NCI-H82 treated with DMSO at 0.1 percent for 48 hours (cell line): ENCODE measurements around the gene MICAL3.

Source experiments
- DNase-seq: peaks from one replicate; lab custom pipeline; 2025; ENCODE audit not compliant: unreplicated experiment; lab: John Stamatoyannopoulos, UW

MICAL3 gene

DNA sequence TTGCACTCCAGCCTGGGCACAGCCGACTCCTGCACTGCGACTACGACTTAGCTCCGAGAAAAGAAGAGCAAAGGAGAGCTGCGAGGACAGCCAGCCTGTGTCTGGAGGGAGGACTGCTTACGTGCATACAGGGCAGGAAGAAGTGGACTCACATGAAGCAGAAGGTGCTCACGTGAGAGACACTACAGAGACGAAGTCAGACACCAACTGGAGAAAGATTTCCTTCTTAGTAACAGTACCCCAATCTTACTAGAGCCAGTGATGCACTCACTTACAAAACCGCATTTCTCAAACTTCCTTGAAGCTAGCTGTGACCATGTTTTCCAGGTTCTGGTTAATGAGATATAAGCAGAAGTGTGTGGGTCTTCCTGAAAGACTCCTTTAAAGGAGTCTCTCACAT lies 67.7 kb downstream of the MICAL3 start:
- DNase-seq: no peak

DNA sequence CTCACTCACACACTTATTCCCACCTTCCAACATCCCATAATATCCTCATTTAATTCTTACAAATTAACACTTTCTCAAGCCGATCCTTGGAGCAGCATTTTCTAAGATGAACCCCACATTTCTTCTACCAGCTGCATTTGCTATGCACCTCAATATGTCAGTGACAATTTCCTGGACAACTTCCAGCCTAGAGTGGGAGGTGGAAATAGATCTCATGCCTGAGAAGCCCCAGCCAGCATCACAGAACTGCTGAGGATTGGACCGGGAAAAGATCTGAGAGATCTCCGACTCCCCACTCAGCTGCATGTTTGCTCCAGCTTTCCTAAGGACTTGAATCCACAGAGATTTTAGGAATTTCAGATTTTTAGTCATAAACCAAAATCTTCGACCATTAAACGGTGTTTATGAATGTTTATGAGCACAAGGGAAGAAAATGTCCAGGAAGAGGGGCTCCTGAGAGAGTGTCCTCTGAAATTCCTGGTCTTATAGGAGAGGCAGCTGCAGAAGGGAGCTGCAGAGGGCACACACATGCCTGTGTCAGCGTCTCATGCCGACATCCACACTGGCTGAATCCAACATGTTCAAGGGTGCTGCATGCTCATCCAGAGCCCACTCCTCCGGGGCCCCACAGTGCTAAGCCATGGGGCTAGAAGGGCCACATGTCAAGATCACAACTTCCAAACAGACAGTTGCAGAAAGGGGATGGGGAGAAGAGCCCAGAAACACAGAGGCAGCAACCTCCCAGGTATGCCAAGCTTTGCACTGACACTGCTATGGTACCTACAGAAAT lies 68.6 kb downstream of the MICAL3 start:
- no peak for DNase-seq

DNA sequence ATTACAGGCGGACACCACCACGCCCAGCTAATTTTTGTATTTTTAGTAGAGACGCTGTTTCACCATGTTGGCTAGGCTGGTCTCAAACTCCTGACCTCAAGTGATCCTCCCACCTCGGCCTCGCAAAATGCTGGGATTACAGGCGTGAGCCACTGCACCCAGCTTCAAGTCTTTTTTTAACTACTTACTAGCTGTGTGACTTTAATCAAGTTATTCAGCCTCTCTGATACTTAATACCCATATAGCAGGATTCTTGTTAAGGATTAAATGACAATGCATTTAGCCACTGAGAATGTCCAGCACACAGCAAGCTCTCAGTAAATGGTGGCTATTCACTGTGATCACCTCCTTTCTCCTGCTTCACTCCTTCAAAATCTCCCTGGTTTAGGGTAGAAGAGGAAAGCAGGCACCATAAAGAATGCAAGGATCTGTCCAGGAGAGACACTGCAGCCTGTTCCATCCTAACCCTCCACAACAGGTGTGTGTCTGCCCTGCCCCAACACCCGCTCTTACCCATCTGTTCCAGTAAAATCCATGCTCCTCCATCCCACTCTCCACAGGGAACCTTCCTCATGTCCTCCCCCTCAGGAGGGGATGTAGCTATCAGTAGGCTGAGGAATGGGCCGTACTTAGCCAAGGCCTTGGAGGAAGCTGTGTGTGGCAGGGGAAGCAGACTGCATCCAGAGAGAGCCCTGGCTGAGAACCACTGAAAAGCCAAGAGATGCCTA lies 69.3 kb downstream of the MICAL3 start:
- no peak for DNase-seq

DNA sequence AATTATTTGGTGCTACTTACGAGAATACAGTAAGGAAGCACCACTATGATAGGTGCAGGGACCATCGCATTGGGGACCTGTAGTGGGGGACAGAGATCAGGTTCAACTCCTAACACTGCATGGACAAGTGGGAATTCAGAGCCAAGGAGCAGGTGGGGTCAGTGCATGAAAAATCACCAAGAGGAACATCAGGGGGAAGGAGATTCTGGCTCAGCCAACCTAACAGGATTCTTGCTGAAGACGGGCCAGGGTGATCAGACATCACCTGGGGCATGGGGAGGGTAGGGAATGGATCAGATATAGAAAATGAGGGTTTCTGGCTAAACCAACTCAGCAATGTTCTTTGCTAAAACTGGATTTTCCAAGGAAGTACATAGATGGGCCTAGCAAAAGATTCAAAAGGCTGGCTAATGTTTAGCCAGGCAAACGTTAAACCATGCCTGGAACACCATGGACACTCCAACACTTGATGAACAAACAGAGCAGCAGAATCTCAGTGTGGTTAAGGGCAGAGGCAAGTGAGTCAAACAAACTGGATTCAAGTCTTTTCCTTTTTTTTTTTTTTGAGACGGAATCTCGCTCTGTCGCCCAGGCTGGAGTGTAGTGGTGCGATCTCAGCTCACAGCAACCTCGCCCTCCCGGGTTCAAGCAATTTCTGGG lies 70.0 kb downstream of the MICAL3 start:
- DNase-seq: no peak

DNA sequence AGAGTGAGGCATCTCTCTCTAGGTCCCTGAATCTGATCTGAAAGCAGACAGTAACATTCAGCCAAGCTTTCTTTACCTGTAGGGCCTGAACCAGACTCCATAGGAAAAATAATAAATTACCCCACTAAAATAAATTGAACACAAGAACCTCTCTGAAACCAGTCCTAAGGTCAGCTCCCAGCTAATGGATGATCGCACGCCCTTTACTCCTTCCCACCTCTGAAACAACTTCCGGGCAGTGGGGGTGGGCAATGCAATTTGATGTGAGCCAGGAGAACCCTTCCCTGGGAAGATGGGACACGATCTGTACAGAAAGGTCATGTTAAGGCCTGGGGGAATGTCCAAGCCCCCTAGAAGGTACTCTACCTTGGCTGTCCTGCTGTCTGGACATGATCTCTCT lies 71.2 kb downstream of the MICAL3 start:
- DNase-seq: no peak

DNA sequence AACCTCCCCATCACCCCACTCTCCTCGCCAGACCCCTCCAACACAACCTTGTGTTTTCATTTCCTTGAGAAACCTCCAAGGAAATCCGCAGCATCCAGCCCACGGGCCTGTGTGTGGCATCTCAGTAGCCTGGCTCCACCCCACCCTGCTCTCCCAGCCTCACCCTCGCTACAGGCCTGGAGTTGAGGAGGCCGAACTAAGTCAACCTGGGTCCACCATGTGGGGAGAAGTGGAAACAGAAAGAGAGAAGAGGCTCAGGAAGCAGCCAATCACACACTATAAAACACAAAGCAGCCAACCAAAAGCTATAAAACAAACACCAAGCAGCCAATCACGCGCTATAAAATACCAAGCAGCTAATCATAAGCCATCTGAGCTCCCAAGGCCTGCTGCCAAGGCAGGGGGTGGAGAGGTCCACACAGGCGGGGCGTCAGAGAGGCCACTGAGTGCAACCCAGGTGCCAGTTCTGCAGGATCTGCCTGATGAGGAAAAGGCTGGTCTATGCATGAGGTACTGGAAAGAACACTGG lies 72.0 kb downstream of the MICAL3 start:
- no peak for DNase-seq

DNA sequence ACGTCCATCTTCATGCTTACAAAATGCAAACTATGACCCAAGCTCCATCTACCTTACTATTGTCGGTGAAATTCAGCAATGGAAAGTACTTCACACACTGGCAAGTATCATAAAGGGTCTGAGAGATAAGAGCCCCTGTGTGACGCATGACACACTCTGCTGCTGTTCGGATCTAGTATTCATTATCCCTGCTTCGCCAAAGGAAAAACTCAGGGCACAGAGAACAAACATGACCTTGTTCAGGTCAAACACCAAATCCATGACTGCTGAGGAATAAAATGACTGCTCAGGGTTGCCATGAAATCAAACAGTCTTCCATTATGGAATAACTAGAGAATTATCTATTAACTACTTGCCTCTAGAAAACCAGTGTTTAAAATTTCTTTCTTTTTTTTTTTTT lies 73.0 kb downstream of the MICAL3 start:
- no peak for DNase-seq

DNA sequence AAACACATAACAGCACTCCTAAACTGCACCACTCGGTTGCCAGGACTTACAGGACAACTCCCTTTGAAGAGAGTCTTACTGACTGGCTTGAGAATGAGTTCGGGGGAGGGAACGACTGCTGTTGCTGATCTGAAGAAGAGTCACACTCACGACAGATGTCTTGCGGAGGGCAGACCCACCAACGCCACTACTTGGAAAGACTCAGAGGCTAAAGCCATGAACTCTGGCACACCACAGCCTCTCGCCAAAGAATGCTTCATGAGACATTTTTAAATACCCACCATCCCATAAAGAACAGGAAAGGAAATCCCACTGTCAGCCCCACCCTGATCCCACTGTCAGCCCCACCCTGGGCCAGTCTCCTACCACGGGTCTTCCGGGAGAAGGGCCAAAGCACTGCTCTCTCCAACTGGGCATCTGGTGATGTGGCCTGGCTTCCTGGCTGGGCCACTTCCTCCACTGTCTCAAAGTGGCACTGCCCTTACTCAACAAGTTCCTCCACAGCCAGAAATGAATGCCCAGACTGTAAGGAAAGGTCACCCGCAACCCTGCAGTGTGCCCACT lies 73.6 kb downstream of the MICAL3 start:
- DNase-seq: no peak

DNA sequence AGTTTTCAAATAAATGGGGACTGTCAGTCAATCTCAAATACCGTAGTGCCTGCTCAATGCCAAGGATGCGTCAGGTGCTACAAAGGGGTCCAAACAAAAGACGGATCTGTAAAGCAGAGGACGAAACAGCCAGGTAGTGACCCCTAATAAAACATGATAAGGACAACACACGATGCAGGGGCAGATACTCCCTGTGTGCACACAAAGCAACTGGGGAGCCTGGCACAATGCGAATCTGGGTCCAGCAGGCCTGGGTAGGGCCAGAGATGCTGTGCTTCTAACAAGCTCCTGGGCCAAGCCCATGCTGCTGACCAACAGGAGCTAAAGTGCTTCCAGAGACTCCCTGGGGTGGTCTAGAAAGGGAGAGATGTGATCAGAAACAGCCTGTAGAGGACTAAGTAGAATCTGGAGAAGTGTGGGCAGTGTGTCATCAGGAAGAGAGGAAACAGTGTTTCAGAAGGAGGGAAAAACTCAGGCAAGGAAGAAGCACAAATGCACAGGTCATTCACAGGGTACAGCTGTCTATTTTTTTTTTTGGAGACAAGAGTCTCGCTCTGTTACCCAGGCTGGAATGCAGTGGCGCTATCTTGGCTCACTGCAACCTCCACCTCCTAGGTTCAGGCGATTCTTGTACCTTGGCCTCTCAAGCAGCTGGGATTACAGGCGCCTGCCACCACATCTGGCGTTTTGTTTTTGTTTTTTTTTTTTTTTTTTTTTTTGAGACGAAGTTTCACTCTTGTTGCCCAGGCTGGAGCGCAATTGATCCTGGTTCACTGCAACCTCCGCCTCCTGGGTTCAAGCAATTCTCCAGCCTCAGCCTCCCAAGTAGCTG lies 74.5 kb downstream of the MICAL3 start:
- DNase-seq: no peak

DNA sequence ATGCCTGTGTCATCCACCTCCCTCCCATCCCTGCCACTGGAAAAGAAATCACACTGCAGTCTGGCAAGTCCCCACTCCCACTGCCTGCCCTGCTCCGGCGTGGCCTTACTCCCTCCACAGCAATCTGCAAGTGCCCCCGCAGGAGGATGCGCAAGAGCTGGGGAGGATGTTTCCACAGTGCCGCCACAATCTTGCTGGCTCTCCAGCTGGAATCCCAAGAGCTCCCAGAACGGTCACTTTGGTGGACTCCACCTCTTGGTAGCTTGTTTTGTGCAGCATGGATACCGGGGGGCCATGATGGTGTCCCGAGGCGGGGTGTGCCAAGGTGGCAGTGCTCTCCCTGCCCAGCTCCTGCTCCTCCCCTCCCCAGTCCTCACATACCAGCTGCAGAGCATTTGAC lies 76.3 kb downstream of the MICAL3 start:
- no peak for DNase-seq

DNA sequence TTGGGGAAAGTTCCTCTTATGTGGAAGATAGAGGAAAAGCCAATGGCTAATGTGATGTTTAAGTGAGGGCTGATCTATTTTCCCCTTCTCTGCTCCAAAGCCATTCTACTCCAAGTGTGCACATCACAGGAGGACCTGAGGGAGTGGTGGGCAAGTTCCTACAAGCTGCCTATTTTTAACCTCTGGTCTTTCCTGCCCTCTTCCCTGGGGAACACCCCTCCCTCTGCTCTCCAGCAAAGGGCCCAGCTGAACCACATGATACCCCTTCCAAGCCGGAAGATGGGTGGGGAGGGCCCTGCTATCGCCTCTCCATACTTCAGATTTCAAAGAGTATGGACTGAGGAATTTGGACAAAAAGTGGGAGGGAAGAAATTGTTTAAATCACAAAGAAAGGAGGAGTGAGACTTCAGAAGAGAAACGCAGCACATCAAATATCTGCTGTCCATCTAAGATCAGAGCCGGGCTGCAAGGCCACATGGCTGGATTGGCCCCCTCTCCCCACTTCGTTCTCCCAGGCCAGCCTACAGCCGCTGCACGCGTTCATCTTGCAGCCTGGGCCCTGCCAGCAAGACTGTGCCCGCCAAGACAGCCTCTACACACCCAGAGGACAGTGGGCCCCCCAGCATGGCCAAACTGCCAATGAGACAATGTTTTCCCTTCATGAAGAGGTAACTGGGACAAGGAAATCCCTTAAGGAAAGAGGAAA lies 77.5 kb downstream of the MICAL3 start:
- DNase-seq: no peak

DNA sequence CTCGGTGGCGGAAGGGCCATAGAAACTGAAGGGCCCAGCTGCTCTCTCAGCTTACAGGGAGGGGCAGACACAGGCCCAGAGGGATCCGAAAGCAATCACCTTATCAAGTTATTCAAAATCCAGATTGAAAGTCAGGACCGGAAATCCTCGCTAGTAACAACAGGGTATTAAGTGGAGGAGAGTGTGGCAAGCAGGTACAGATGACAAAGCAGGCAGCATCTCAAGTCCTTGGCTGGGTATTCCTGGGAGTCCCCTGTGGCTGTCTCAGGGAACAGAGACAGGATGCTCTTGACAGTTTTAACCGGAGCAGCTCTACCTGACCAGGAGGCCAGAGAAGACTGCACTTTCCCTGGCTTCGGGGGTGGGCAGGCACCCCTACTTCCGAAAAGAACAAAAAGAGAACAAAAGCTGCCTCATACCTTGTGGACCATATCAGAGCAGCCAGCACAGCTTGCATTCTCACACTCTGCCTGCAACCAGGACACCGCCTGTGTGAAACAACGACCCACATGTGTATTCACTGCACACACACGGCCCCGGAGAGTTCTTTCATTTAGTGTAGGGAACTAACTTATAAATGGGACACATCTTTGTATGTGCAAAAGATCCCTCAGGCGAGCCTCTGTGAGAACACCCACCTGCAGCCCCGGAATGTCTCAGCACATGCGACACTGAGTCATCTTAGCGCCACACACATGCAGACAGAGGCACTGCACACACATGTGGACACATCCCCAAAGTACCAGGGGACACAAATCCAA lies 78.3 kb downstream of the MICAL3 start:
- DNase-seq: peak; percentile 25

DNA sequence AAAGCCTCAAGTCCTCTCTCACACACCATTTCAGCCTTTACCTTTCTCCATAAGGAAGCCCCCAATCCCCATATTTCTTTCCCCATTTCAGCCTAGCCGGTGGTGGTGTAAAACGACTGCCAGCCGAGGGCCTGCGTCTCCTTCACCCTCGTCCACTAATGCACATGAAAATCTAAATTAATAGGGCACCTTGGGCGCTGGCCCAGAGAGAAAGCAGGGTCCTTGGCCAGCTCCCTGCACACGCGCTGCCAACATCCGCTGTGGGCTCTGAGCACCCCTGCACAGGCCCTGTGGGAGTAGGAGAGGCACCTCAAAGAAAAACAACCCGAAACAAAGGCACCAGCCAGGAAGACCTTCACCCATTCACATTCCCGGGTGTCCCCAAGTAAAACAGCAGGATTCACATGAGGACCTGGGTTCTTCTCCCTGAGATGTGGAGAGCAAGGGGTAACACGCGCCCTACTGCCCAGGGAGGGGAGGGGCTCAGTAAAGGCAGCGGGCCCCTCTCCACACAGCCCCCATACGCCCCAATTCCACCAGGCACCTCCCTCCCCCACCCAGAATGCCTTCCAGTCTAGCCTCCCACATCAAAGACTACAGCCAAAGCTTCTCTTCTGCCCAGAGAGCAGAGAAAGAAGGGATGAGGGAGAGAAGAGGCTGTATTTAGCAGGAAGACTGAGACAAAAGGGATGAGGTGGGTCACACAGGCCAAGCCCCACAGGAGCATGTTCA lies 79.0 kb downstream of the MICAL3 start:
- DNase-seq: no peak

DNA sequence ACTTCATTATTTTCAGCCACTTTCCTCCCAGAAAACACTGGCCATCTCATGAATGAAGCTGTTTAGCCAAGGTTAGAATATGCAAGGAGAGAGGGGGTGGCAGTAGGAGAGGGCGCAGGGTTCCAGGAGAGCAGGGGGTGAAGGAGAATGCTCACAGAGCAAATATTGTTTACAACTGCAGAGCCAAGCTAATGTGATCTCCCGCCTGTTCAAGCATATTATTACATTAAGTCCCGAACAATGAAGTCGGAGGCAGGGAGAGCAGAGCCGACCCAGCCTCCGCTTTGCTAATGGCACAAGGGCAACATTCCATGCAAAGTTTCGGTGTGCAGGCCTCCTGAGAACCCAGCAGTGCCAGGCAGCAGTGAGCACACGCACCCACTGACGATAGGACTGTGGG lies 80.1 kb downstream of the MICAL3 start:
- no peak for DNase-seq

DNA sequence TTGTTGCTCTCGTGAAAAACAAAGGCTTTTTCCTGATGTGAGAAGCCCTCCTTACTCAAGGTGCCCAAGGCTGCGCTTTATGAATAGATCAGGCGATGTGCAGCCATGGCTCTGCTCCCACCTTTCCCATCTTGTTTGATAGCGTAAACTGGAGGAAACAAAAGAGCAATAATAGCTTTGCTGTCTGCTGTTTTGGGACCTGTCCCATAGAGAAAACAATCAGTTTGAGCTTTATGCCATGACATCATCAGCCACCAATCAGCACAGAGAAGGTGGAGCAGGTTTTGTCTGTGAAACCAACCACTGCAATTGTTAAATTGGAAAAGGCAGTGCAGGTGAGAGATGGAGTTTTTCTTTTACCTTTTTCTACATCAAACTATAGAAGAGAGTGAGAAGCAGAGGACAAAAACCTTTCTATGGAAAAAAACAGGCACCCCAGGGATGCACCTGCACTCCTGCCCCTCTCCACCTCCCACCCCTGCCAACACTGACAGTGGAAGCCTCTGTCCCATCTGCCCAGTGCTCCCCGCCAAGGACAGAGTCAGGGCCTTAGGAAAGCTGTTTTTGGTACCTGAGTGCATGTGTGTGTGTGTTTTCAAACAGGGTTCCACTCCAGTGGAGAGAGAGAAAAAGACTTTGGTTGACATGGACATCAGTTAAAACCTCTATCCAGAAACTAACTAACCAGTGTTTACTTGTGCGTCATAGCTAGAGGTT lies 80.7 kb downstream of the MICAL3 start:
- no peak for DNase-seq

DNA sequence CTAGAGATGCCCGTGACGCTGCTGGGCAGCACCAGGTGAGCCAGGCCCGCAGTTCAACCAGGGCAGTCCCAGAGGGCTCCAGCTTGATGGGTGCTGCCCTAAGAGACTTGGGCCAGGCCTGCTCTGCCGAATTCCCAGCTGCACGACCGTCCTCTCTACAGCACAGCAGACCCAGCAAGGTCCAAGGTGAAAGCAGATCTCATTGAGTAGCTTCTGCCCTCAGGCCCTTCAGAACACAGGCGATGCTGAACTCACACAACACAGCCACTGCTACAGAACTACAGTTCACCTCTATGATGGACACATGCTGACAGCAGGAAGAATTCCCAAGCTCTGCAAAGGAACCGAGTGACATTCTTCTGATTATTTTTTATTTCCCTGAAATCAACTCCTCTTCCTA lies 81.6 kb downstream of the MICAL3 start:
- DNase-seq: no peak

DNA sequence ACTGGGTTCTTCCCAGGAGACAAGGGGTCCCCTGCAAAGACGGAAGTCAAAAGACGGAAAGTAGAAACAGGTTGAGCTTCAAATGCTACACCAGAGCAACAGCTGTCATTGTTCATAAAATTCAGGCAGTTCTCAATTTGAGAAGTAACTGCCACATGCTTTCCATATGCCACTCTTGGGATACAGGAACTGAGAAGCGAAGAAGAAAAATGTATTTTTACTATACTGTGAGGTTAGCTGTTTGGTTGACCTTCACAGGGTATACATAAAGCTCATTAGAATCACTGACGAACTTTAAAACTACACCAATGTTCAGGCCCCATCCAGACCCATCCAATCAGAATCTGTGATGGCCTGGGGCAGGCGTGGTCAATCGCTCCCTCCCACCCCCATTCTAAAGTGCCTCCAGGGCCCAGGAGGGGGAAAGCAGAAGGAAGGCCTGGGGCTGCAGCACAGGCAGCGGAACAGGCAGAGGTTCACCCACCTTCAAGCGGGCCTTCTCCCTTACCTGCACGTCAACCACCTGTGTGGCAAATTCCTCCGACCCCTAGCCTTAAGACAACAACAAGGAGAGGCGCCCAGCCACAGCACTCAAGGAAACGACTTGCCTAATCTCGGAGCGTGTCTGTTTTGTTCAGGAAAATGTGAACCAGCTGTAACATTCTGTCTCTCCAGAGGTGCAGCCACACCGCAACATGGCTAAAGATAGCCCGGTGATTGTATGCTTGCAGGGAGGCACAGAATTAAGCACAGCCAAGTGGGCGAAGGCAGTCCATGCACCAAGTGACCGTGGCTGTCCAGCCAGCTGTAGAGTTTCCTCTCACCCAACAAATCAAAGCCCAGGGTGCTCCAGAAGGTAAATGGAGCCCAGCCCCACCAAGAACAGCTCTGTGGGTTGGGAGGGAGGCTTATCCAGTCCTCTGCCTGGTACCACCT lies 82.6 kb downstream of the MICAL3 start:
- DNase-seq: no peak
